ENCODE measurements around the gene LIN28A. TPM values are rescaled to one million over a fixed set of nuclear protein-coding genes. Genes with fewer than 3 reads are reported as not detected.
"Not testable (repeated sequence)": the region's sequence is repeated elsewhere in the genome, so short reads cannot be mapped to it uniquely, and the experiment has no call there.

The LIN28A gene
- total RNA-seq, 1 donor from 2014 or later = not detected

- no peak overlapping the region for H3K4me3 ChIP-seq (ENCODE audit: low read depth, low read length)
- no peak for TF ChIP-seq CTCF (IDR thresholded peaks at IDR 0.05; ENCODE audit: insufficient read depth, low read length, poor library complexity, severe bottlenecking)
- no peak for DNase-seq (ENCODE audit: low read depth)
- no peaks in the 10 kb centered on the region for H3K27me3 ChIP-seq (ENCODE audit: control insufficient read depth, insufficient read depth, low read length)
- H3K36me3 ChIP-seq (ENCODE audit: control insufficient read depth, insufficient read depth, low read length) = no peaks in the 10 kb centered on the region
Measured at GRCh38 chr1:26378879-26379251, 31.8 kb upstream of the LIN28A start.

DNA sequence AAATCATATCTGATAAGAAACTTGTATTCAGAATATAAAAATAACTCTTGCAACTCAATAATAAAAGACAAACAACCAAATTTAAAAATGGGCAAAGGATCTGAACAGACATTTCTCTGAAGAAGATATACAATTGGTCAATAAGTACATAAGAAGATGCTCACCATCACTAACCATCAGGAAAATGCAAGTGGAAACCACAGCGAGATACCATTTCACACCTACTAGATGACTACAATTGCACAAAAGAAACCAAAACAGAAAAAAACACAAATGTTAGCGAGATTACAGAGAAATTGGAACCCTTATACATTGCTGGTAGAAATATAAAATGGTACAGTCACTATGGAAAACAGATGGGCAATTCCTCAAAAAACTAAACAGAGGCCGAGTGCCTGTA, 26.5 kb upstream of the LIN28A start:
- Histone ChIP-seq H3K36me3 (ENCODE audit: control insufficient read depth, insufficient read depth, low read length) (no peaks in the 10 kb centered on the region), H3K4me3 (ENCODE audit: low read depth, low read length) (no peak overlapping the region), H3K27me3 (ENCODE audit: control insufficient read depth, insufficient read depth, low read length) (no peaks in the 10 kb centered on the region)
- no peak for DNase-seq (ENCODE audit: low read depth)
- no peak for TF ChIP-seq CTCF (IDR thresholded peaks at IDR 0.05; ENCODE audit: insufficient read depth, low read length, poor library complexity, severe bottlenecking)

GRCh38 chr1:26385063-26385462, 25.6 kb upstream of the LIN28A start:
- not testable (repeated sequence) for H3K27me3 ChIP-seq (ENCODE audit: control insufficient read depth, insufficient read depth, low read length); DNase-seq (ENCODE audit: low read depth); H3K36me3 ChIP-seq (ENCODE audit: control insufficient read depth, insufficient read depth, low read length); H3K4me3 ChIP-seq (ENCODE audit: low read depth, low read length)

DNA sequence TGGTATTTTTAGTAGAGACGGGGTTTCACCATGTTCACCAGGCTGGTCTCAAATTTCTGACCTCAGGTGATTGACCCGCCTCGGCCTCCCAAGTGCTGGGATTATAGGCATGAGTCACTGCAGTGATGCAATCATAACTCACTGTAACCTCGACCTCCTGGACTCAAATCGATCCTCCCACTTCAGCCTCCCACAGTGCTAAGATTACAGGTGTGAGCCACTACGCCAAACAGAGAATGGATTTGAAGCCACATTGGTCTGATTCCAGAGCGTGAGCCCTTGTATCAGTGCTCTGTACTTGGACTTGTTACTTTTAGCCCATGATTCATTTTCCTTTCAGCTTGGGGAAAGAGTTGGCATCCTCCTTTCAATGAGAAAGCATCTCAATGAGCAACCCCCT, 23.2 kb upstream of the LIN28A start:
- DNase-seq (ENCODE audit: low read depth) = no peak
- Histone ChIP-seq H3K4me3 (ENCODE audit: low read depth, low read length) (no peak overlapping the region), H3K27me3 (ENCODE audit: control insufficient read depth, insufficient read depth, low read length) (no peaks in the 10 kb centered on the region), H3K36me3 (ENCODE audit: control insufficient read depth, insufficient read depth, low read length) (no peaks in the 10 kb centered on the region)
- no peak for TF ChIP-seq CTCF (IDR thresholded peaks at IDR 0.05; ENCODE audit: insufficient read depth, low read length, poor library complexity, severe bottlenecking)

DNA sequence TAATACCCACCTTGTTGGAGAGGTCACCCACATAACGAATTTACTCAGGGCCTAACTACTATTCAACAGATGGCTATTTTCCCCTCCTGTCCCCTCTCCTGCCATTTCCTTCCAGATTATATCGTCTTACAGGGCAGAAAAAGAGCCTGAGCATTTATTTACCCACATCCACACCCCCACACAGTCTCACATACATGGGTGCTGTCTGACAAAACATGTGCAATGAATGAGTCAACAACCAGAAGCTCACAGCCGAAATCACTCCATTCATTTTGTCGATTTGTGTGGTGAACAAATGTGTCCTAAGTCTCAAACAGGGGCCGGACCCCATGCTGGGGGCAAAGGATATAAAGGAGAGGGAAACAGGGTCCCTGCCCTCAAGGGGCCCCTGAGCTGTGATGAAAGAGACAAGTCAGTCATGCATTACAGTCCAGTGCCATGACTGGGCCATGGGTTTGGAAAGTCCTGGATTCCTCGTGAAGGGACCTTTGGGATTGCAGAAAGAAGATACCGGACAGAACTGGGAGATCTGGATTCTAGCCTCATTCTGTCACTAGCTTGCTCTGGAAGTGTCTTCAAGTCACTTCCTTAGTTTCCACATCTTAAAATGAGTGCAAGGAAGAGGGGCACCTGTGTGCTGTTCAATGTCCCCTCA, 21.7 kb upstream of the LIN28A start:
- TF ChIP-seq CTCF (IDR thresholded peaks at IDR 0.05; ENCODE audit: insufficient read depth, low read length, poor library complexity, severe bottlenecking) = no peak
- H3K27me3 ChIP-seq (ENCODE audit: control insufficient read depth, insufficient read depth, low read length) = no peaks in the 10 kb centered on the region
- no peak overlapping the region for H3K4me3 ChIP-seq (ENCODE audit: low read depth, low read length)
- no peaks in the 10 kb centered on the region for H3K36me3 ChIP-seq (ENCODE audit: control insufficient read depth, insufficient read depth, low read length)
- no peak for DNase-seq (ENCODE audit: low read depth)

DNA sequence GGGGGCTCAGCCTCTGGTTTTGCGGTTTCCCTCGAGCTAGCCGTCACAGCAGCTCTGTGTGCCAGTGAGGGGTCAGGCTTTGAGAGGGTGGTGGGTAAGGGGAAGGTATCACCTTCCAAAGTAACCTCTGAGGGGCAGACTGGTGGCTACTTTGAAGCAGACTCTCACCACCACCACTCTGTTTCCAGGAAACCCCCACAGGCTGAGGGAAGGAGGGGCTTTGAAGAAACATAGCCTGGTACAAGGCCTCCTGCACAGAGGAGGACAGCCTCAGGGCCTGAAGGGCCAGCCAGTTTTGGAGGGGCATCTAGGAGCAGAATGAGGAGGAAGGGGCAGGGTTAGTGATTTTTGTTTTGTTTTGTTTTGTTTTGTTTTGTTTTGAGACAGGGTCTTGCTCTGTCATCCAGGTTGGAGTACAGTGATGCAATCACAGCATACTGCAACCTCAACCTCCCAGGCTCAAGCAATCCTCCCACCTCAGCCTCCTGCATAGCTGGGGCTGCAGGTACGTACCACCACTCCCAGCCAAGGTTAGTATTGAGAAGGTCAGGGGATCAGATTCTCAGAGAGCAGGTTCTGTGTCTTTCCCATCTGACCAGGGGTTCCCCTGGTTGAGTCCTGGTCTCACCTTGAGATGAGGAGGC, 20.9 kb upstream of the LIN28A start:
- Histone ChIP-seq H3K27me3 (ENCODE audit: control insufficient read depth, insufficient read depth, low read length) (no peaks in the 10 kb centered on the region), H3K4me3 (ENCODE audit: low read depth, low read length) (no peak overlapping the region), H3K36me3 (ENCODE audit: control insufficient read depth, insufficient read depth, low read length) (no peaks in the 10 kb centered on the region)
- TF ChIP-seq CTCF (IDR thresholded peaks at IDR 0.05; ENCODE audit: insufficient read depth, low read length, poor library complexity, severe bottlenecking) = no peak
- DNase-seq (ENCODE audit: low read depth) = no peak

All from kidney epithelial cell (primary cell).